Measurements from ENCODE around the gene SETD7.

SETD7 gene

GRCh38 chr4:139499186-139499585 is 56.8 kb downstream of the SETD7 start:
- Histone ChIP-seq H3K9me3 (ENCODE audit: insufficient read depth, low read length, severe bottlenecking) (no peaks in the 10 kb centered on the region), H3K27ac (ENCODE audit: low read length) (no peak overlapping the region), H3K79me2 (ENCODE audit: insufficient read depth, low read length) (no peaks in the 10 kb centered on the region), H4K20me1 (ENCODE audit: insufficient read depth, low read length) (no peaks in the 10 kb centered on the region), H3K4me2 (ENCODE audit: insufficient read depth, low read length) (no peak overlapping the region), H2AFZ (ENCODE audit: low read depth, low read length) (no peak overlapping the region), H3K4me3 (ENCODE audit: low read depth in 1 of 2, low read length in 2 of 2) (no peak overlapping the region), H3K9ac (ENCODE audit: low read depth, low read length) (no peak overlapping the region), H3K36me3 (ENCODE audit: insufficient read depth, low read length) (no peaks in the 10 kb centered on the region), H3K27me3 (ENCODE audit: insufficient read depth, low read length, poor library complexity) (no peaks in the 10 kb centered on the region), H3K4me1 (ENCODE audit: insufficient read depth, low read length) (no peaks in the 10 kb centered on the region)
- no peak for TF ChIP-seq EZH2 (IDR thresholded peaks at IDR 0.05; ENCODE audit: borderline replicate concordance, low read depth, low read length, severe bottlenecking)
- TF ChIP-seq CTCF (IDR thresholded peaks at IDR 0.05; ENCODE audit: borderline replicate concordance, extremely low read depth, low read length, poor library complexity, severe bottlenecking) = no peak
- no peak for DNase-seq
- ATAC-seq (ENCODE audit: insufficient read depth, low read depth) = no peak

GRCh38 chr4:139493176-139493575 is 62.8 kb downstream of the SETD7 start:
- no peaks in the 10 kb centered on the region for H3K27me3 ChIP-seq (ENCODE audit: insufficient read depth, low read length, poor library complexity)
- H3K9ac ChIP-seq (ENCODE audit: low read depth, low read length) = no peak overlapping the region
- H3K4me1 ChIP-seq (ENCODE audit: insufficient read depth, low read length) = no peaks in the 10 kb centered on the region
- H3K4me2 ChIP-seq (ENCODE audit: insufficient read depth, low read length) = no peak overlapping the region
- H3K9me3 ChIP-seq (ENCODE audit: insufficient read depth, low read length, severe bottlenecking) = no peaks in the 10 kb centered on the region
- no peaks in the 10 kb centered on the region for H4K20me1 ChIP-seq (ENCODE audit: insufficient read depth, low read length)
- H3K79me2 ChIP-seq (ENCODE audit: insufficient read depth, low read length) = no peaks in the 10 kb centered on the region
- DNase-seq (no peak), ATAC-seq (ENCODE audit: insufficient read depth, low read depth) (no peak)
- TF ChIP-seq CTCF (IDR thresholded peaks at IDR 0.05; ENCODE audit: borderline replicate concordance, extremely low read depth, low read length, poor library complexity, severe bottlenecking) (no peak), EZH2 (IDR thresholded peaks at IDR 0.05; ENCODE audit: borderline replicate concordance, low read depth, low read length, severe bottlenecking) (no peak)
- no peak overlapping the region for H2AFZ ChIP-seq (ENCODE audit: low read depth, low read length)
- no peaks in the 10 kb centered on the region for H3K36me3 ChIP-seq (ENCODE audit: insufficient read depth, low read length)
- H3K4me3 ChIP-seq (ENCODE audit: low read depth in 1 of 2, low read length in 2 of 2) = no peak overlapping the region
- H3K27ac ChIP-seq (ENCODE audit: low read length) = no peak overlapping the region

- Histone ChIP-seq H3K36me3 (ENCODE audit: insufficient read depth, low read length) (no peaks in the 10 kb centered on the region), H2AFZ (ENCODE audit: low read depth, low read length) (no peak overlapping the region), H3K79me2 (ENCODE audit: insufficient read depth, low read length) (no peaks in the 10 kb centered on the region), H3K4me1 (ENCODE audit: insufficient read depth, low read length) (no peaks in the 10 kb centered on the region), H3K9me3 (ENCODE audit: insufficient read depth, low read length, severe bottlenecking) (no peaks in the 10 kb centered on the region), H3K4me2 (ENCODE audit: insufficient read depth, low read length) (no peak overlapping the region), H3K27ac (ENCODE audit: low read length) (no peak overlapping the region), H4K20me1 (ENCODE audit: insufficient read depth, low read length) (no peaks in the 10 kb centered on the region), H3K27me3 (ENCODE audit: insufficient read depth, low read length, poor library complexity) (no peaks in the 10 kb centered on the region), H3K4me3 (ENCODE audit: low read depth in 1 of 2, low read length in 2 of 2) (no peak overlapping the region), H3K9ac (ENCODE audit: low read depth, low read length) (no peak overlapping the region)
- ATAC-seq (ENCODE audit: insufficient read depth, low read depth) = no peak
- no peak for DNase-seq
- no peak for TF ChIP-seq EZH2 (IDR thresholded peaks at IDR 0.05; ENCODE audit: borderline replicate concordance, low read depth, low read length, severe bottlenecking)
- TF ChIP-seq CTCF (IDR thresholded peaks at IDR 0.05; ENCODE audit: borderline replicate concordance, extremely low read depth, low read length, poor library complexity, severe bottlenecking) = no peak
These were observed 63.6 kb downstream of the SETD7 start for GRCh38 chr4:139492429-139492828.

GRCh38 chr4:139489638-139490037 is 66.4 kb downstream of the SETD7 start:
- TF ChIP-seq CTCF (IDR thresholded peaks at IDR 0.05; ENCODE audit: borderline replicate concordance, extremely low read depth, low read length, poor library complexity, severe bottlenecking) = no peak
- no peak for TF ChIP-seq EZH2 (IDR thresholded peaks at IDR 0.05; ENCODE audit: borderline replicate concordance, low read depth, low read length, severe bottlenecking)
- no peaks in the 10 kb centered on the region for H3K9me3 ChIP-seq (ENCODE audit: insufficient read depth, low read length, severe bottlenecking)
- no peak overlapping the region for H3K27ac ChIP-seq (ENCODE audit: low read length)
- no peaks in the 10 kb centered on the region for H3K27me3 ChIP-seq (ENCODE audit: insufficient read depth, low read length, poor library complexity)
- no peak for DNase-seq
- no peaks in the 10 kb centered on the region for H3K4me1 ChIP-seq (ENCODE audit: insufficient read depth, low read length)
- no peak overlapping the region for H2AFZ ChIP-seq (ENCODE audit: low read depth, low read length)
- no peaks in the 10 kb centered on the region for H3K79me2 ChIP-seq (ENCODE audit: insufficient read depth, low read length)
- no peak overlapping the region for H3K9ac ChIP-seq (ENCODE audit: low read depth, low read length)
- H3K4me2 ChIP-seq (ENCODE audit: insufficient read depth, low read length) = no peak overlapping the region
- H3K36me3 ChIP-seq (ENCODE audit: insufficient read depth, low read length) = no peaks in the 10 kb centered on the region
- no peak overlapping the region for H3K4me3 ChIP-seq (ENCODE audit: low read depth in 1 of 2, low read length in 2 of 2)
- ATAC-seq (ENCODE audit: insufficient read depth, low read depth) = no peak
- no peaks in the 10 kb centered on the region for H4K20me1 ChIP-seq (ENCODE audit: insufficient read depth, low read length)
